ENCODE results near the gene PFKFB2. TPM values are rescaled to one million over a fixed set of nuclear protein-coding genes. Genes with fewer than 3 reads are reported as not detected.

Gene PFKFB2
- total RNA-seq, 4 donors from 2014 or later: 9.4 to 28.7 (median 12.3) TPM

DNA sequence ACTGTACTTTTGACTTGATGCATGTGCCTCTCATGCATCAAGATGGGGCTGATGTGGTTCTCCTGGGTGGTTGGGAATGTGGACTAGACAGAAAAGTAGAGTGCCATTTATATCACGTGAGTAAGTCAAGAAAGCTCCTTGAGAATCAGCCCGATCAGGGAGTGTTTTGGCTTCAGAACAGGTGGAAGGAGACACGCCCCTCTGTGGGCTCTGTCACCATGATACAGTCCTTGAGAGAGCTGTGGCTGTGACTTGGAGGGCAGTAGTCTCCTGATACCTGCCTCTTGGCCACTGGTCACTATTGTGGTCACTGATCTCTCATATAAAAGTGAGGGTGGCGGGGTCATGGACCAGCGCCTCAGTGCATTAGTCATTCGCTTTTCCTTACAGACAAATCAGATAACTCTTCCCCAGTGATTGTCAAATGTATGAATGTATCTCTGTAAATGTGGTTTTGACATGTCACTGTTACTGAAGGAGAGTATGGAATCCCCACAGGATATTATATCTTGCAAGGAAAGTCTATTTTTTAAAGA, 26.7 kb downstream of the PFKFB2 start:
- 77 to 80% methylated on average over 5 to 6 of the region's 6 CpGs for WGBS, 2 donors
- Histone ChIP-seq H3K27ac (no peak overlapping the region), H3K4me1 (peaks cover 0 to 21% (median 4%) of the 10 kb centered on the region in 3 donors), H3K4me3 (no peak overlapping the region), H3K36me3 (peaks cover 0 to 11% (median 0%) of the 10 kb centered on the region in 3 donors), H3K27me3 (no peaks in the 10 kb centered on the region), H3K9me3 (no peaks in the 10 kb centered on the region)
- DNase-seq: no peak
- intact Hi-C loops (cut with DNase I): no loop called here
- TF ChIP-seq, protein P1, sequence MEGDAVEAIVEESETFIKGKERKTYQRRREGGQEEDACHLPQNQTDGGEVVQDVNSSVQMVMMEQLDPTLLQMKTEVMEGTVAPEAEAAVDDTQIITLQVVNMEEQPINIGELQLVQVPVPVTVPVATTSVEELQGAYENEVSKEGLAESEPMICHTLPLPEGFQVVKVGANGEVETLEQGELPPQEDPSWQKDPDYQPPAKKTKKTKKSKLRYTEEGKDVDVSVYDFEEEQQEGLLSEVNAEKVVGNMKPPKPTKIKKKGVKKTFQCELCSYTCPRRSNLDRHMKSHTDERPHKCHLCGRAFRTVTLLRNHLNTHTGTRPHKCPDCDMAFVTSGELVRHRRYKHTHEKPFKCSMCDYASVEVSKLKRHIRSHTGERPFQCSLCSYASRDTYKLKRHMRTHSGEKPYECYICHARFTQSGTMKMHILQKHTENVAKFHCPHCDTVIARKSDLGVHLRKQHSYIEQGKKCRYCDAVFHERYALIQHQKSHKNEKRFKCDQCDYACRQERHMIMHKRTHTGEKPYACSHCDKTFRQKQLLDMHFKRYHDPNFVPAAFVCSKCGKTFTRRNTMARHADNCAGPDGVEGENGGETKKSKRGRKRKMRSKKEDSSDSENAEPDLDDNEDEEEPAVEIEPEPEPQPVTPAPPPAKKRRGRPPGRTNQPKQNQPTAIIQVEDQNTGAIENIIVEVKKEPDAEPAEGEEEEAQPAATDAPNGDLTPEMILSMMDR (IDR thresholded peaks at IDR 0.05): no peak
- no peak for TF ChIP-seq POLR2A (IDR thresholded peaks at IDR 0.05)

- DNase-seq: no peak
- WGBS, 2 donors: 60 to 63% methylated on average over 2 of the region's 2 CpGs
- H3K36me3 ChIP-seq: peaks cover 0 to 11% (median 0%) of the 10 kb centered on the region in 3 donors
- TF ChIP-seq POLR2A (IDR thresholded peaks at IDR 0.05): no peak
- TF ChIP-seq, protein P1 (IDR thresholded peaks at IDR 0.05): no peak
- intact Hi-C loops (cut with DNase I): no loop called here
- H3K27me3 ChIP-seq: no peaks in the 10 kb centered on the region
- H3K4me3 ChIP-seq: no peak overlapping the region
- H3K27ac ChIP-seq: no peak overlapping the region
- H3K4me1 ChIP-seq: peaks cover 0 to 15% (median 0%) of the 10 kb centered on the region in 3 donors
- no peaks in the 10 kb centered on the region for H3K9me3 ChIP-seq
Observed at GRCh38 chr1:207081088-207081487, 28.0 kb downstream of the PFKFB2 start.

DNA sequence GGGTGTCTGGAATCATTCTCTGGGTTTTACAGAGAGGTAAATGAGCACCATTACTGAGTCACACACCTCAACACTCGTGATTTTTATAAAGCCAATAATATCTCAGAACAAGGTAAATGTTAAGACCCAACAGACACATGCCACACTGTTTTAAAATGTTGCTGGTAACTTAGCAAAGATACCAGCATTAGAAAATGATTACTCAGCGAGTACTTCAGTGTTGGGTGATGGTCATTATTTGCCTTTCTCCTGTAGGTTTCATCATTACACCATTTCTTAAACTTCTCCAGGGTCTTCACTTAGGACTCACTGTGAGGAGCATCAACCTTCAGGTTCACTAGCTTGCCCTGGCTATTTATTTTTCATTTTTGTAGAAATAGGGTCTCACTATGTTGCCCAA, 28.7 kb downstream of the PFKFB2 start:
- intact Hi-C loops (cut with DNase I): no loop called here
- Histone ChIP-seq H3K4me3 (no peak overlapping the region), H3K36me3 (peaks cover 0 to 11% (median 0%) of the 10 kb centered on the region in 3 donors), H3K9me3 (no peaks in the 10 kb centered on the region), H3K27me3 (no peaks in the 10 kb centered on the region), H3K4me1 (peaks cover 0 to 10% (median 0%) of the 10 kb centered on the region in 3 donors), H3K27ac (no peak overlapping the region)
- TF ChIP-seq, protein P1 (IDR thresholded peaks at IDR 0.05): no peak
- TF ChIP-seq POLR2A (IDR thresholded peaks at IDR 0.05): no peak
- 68 to 84% methylated on average over 2 of the region's 2 CpGs for WGBS, 2 donors
- DNase-seq: no peak

DNA sequence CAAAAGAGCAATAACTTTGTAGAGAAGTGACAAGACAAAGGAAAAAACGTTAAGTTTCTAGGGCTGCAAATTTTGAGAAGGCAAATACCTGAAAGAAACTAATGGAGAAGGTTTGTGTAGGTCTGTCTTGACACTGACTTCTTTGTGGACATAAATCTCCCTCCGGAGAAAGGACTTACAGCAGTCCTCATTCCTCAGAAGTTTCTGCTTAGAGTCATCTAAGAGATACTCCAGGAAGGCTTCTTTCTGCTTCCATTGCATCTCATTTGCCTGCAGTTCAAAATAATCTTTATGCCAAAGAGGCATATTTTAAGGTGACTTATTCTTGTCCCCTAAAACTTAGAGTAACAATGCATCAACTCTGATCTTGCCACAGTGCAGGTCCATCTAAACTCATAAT, 31.2 kb downstream of the PFKFB2 start:
- Histone ChIP-seq H3K27me3 (no peaks in the 10 kb centered on the region), H3K4me3 (no peak overlapping the region), H3K36me3 (peaks cover 0 to 5% (median 0%) of the 10 kb centered on the region in 3 donors), H3K27ac (no peak overlapping the region), H3K9me3 (no peaks in the 10 kb centered on the region), H3K4me1 (no peaks in the 10 kb centered on the region)
- TF ChIP-seq, protein P1 (IDR thresholded peaks at IDR 0.05): no peak
- TF ChIP-seq POLR2A (IDR thresholded peaks at IDR 0.05): no peak
- 35 to 41% methylated on average over 2 of the region's 2 CpGs for WGBS, 2 donors
- intact Hi-C loops (cut with DNase I): no loop called here
- no peak for DNase-seq

- Histone ChIP-seq H3K4me3 (no peak overlapping the region), H3K27ac (no peak overlapping the region), H3K4me1 (no peaks in the 10 kb centered on the region), H3K27me3 (no peaks in the 10 kb centered on the region), H3K9me3 (no peaks in the 10 kb centered on the region), H3K36me3 (peaks cover 0 to under 1% (median 0%) of the 10 kb centered on the region in 3 donors)
- TF ChIP-seq, protein P1 (IDR thresholded peaks at IDR 0.05): peak; percentile 48 to 75 (median 72)
- no peak for TF ChIP-seq POLR2A (IDR thresholded peaks at IDR 0.05)
- intact Hi-C loops (cut with DNase I): loop anchor here (5.0 kb wide), 1 partner anchor 313 kb away; no protein-coding TSS in a partner anchor
- DNase-seq: no peak
- WGBS, 2 donors: 20 to 31% methylated on average over 8 of the region's 8 CpGs
Observed at GRCh38 chr1:207084701-207085180, 31.7 kb downstream of the PFKFB2 start.
